Urinary bladder (tissue), 4 donors: ENCODE data around the gene PCED1A. TPM values are rescaled to one million over a fixed set of nuclear protein-coding genes. Genes with fewer than 3 reads are reported as not detected.
"Not testable (repeated sequence)": the region's sequence is repeated elsewhere in the genome, so short reads cannot be mapped to it uniquely, and the experiment has no call there.

Experiments
- DNase-seq: peaks from one replicate; pipeline ENCODE4 v3.0.0-alpha.2; 2015; ENCODE audit errors: extremely low spot score
- H3K27ac ChIP-seq: one replicate; pipeline ENCODE4 v1.5.1; 2013; ENCODE audit warnings: low read depth, mild to moderate bottlenecking, moderate library complexity
- H3K36me3 ChIP-seq: one replicate; pipeline ENCODE4 v1.6.1; 2013; ENCODE audit warnings: mild to moderate bottlenecking, moderate library complexity; ENCODE audit not compliant: insufficient read depth
- H3K4me1 ChIP-seq: one replicate; pipeline ENCODE4 v1.6.1; 2013; ENCODE audit warnings: mild to moderate bottlenecking, moderate library complexity; ENCODE audit not compliant: insufficient read depth
- H3K4me3 ChIP-seq: one replicate; pipeline ENCODE4 v1.5.1; 2013; ENCODE audit warnings: low read depth, low read length
- WGBS: extraction: QIAGEN DNeasy Blood & Tissue Kit; methylation state at CpG from one replicate; pipeline ENCODE4 v1.1.7; 2013; 5-methylcytosine and 5-hydroxymethylcytosine counted together
- polyA plus RNA-seq: library from polyadenylated mRNA; stranded (reverse); fragments of 200-250 nt; gene quantifications from one replicate; pipeline ENCODE4 v1.2.3, GENCODE V29; 2013
- total RNA-seq: library from RNA; depleted of rRNA; stranded (reverse); fragments of >200 nt; gene quantifications from one replicate; pipeline ENCODE4 v1.2.3, GENCODE V29; 2014
- donor health status: healthy with polysubstance abuse.
- donor health status: healthy.

The PCED1A gene
- total and polyA plus RNA-seq, 2 donors: 16.6 to 29.8 TPM

DNA sequence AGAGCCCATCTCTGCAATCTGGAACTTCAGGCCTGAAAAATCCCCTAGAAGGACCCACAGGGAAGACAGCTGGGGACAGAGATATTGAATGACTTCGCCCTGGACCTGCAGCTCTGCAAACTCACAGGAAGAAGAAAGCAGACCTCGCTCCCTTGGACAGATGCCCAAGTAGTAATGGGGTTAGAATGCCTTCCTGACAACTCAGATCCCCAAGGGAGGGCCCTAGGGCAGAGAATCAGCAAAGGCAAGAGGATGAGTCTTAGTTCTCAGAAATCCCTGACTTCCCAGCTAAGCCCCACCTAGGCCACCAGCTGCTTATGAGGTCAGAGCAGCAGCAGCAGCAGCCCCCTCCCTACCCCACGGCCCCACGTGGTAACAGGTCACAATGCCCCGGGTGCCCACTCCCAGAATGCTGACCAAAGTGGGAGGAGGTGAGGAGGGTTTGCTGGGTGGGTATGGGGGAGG is 25.8 kb downstream of the PCED1A start, which contains the start of gene C20orf141:
Gene C20orf141 (plus strand): TSS at position 401 of the 465 bp plus-strand sequence. CDS start 198 bp downstream, outside the sequence.
- no peak within 1 kb of the TSS for H3K27ac ChIP-seq
- H3K4me1 ChIP-seq: no peaks in the 10 kb centered on the region
- no peak within 1 kb of the TSS for H3K4me3 ChIP-seq
- DNase-seq: no peak
- WGBS: 27% methylated on average over 5 of the region's 5 CpGs
- H3K36me3 ChIP-seq: no peaks in the 10 kb centered on the region

DNA sequence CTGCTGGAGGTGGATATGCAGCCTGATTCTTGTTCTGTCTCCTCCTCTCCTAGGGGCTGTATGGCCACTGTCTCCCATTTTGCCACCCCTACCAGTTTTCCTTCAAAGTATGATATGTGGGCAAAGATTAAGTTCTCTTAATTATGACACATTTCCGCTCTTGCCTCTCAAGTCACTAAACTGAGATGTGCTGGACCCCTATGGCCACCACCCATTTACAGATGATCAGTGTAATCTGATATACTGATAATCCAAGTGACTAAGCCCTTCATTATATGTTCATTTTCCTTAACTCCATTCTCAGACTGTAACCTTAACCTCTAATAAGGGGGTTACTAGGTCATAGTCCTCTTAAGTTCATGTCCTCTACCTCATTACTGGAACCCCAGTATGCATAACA is 26.4 kb downstream of the PCED1A start:
- no peak for DNase-seq
- WGBS: 97% methylated on average over 1 of the region's 1 CpG
- Histone ChIP-seq H3K27ac (no peak overlapping the region), H3K36me3 (no peaks in the 10 kb centered on the region), H3K4me3 (no peak overlapping the region), H3K4me1 (no peaks in the 10 kb centered on the region)

DNA sequence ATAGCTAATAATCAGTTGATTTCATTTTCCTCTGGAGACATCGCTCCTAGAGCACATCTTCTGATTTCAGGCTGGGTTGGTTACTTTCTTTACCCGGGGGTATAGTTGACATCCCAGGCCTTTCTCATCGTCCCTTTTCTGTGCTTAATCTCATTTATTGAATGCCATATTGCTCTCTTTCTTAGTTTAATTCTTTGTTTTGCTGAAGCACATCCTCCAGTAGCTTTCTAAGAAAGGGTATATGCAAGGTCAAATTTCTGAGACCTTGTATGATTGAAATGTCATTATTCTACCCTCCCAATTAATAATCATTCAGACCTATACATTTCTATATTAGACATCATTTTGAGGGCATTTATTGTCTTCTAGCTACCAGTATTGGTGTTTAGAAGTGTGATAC is 28.3 kb downstream of the PCED1A start:
- H3K4me3 ChIP-seq: no peak overlapping the region
- 73% methylated on average over 3 of the region's 3 CpGs for WGBS
- H3K36me3 ChIP-seq: no peaks in the 10 kb centered on the region
- DNase-seq: no peak
- no peaks in the 10 kb centered on the region for H3K4me1 ChIP-seq
- H3K27ac ChIP-seq: no peak overlapping the region

DNA sequence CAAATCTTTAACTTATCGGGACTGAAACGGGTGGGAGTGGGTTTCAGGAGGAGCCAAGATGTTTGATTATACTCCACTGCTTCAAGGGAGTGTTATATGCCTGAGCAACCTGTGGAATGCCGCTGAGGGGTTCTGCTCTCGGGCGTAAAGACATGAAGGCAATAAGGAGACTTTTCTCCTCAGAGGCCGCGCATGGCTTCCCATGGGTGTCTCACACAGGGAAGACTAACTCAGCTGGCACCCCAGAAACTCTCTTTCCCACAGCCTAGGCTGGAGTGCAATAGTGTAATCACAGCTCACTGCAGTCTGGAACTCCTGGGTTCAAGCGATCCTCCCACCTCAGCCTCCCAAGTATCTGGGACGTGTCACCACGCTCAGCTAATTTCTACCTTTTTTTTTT is 30.8 kb downstream of the PCED1A start:
- no peak for DNase-seq
- no peaks in the 10 kb centered on the region for H3K36me3 ChIP-seq
- no peak overlapping the region for H3K4me3 ChIP-seq
- no peak overlapping the region for H3K27ac ChIP-seq
- no peaks in the 10 kb centered on the region for H3K4me1 ChIP-seq
- 92% methylated on average over 10 of the region's 10 CpGs for whole genome bisulfite sequencing

DNA sequence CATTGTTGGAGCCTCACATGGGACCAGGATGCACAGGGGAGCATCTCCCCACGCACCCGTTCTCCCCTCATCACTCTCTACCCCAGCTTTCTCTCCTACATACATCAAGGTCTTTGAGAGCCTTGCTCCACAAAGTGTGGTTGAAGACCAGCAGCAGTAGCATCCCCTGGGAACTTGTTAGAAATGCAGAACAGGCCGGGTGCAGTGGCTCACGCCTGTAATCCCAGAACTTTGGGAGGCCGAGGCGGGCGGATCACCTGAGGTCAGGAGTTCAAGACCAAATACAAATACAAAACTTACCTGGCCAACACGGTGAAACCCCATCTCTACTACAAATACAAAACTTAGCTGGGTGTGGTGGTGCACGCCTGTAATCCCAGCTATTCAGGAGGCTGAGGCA is 32.5 kb downstream of the PCED1A start:
- H3K27ac ChIP-seq, H3K4me1 ChIP-seq, DNase-seq, H3K36me3 ChIP-seq, H3K4me3 ChIP-seq: not testable (repeated sequence)
- 76% methylated on average over 9 of the region's 9 CpGs for WGBS

DNA sequence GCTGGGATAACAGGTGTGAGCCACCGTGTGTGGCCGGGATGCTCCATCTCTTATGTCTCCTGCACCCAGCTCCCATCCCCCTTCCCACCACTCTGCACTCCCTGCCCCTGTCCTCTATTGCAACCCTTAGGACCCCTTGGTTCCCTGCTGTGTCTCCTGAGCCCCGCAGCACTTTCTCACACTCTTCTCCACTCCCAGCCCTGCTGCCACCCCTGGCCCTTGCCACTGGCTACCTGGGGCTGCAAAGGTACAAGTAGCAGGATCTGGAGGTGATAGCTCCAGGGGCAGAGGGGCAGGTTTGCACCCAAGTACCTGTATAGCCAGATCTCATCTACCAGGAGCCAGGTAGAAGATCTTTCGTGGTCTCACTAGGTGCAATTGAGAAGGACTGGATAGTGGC is 33.4 kb downstream of the PCED1A start:
- DNase-seq: no peak
- 82% methylated on average over 4 of the region's 4 CpGs for WGBS
- Histone ChIP-seq H3K36me3 (no peaks in the 10 kb centered on the region), H3K4me3 (no peak overlapping the region), H3K4me1 (no peaks in the 10 kb centered on the region), H3K27ac (no peak overlapping the region)

DNA sequence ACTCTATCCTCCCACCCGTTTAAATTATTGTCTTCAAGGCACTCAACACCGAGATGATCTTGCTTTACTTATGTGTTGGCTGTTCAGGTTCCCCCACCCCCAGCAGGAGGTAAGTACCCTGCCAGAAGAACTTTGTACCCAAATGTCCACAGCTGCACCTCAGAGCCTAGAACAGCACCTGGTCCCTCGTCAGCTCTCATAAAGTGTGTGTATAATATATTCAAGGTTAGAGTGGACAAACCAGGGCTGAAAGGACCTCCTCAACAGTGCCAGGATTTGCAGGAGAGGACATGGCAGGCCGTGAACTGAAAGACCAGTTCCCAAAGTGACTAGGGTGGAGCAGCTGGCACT is 34.1 kb downstream of the PCED1A start:
- 60% methylated on average over 4 of the region's 4 CpGs for WGBS
- Histone ChIP-seq H3K4me1 (no peaks in the 10 kb centered on the region), H3K27ac (no peak overlapping the region), H3K4me3 (no peak overlapping the region), H3K36me3 (no peaks in the 10 kb centered on the region)
- DNase-seq: no peak

DNA sequence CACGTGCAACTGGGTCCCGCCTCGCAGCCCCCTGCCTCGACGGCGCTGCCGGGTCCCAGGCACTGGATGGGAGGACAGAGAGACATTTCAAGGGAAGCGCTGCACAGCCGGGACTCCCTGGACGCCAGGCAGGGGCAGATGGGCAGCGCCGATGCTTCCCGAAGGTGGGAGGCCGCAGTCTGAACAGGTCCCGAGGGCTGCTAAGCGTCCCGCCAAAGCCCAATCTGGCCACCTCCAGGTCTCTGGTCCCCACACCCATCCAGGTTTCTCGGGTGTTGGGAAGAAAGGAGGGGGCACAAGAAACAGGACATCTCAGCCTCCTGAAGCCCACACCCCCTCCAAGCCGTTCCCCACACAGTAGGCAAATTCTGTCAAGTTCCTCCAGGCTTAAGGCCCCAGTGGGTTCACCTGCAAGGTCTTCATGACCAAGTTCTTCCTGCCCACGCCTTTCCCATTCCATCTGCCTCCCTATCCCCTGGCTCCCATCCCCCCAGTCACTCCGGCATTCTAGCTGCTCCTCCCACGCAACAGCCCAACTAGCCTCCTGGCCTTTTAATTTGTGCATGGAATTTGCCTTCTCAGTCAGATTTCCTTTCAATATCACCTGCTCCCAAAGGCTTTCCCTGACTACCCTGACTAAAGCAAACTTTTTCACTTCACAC is 34.6 kb downstream of the PCED1A start:
- DNase-seq: no peak
- H3K36me3 ChIP-seq: no peaks in the 10 kb centered on the region
- H3K4me3 ChIP-seq: no peak overlapping the region
- no peak overlapping the region for H3K27ac ChIP-seq
- 49% methylated on average over 22 of the region's 22 CpGs for WGBS
- no peaks in the 10 kb centered on the region for H3K4me1 ChIP-seq

DNA sequence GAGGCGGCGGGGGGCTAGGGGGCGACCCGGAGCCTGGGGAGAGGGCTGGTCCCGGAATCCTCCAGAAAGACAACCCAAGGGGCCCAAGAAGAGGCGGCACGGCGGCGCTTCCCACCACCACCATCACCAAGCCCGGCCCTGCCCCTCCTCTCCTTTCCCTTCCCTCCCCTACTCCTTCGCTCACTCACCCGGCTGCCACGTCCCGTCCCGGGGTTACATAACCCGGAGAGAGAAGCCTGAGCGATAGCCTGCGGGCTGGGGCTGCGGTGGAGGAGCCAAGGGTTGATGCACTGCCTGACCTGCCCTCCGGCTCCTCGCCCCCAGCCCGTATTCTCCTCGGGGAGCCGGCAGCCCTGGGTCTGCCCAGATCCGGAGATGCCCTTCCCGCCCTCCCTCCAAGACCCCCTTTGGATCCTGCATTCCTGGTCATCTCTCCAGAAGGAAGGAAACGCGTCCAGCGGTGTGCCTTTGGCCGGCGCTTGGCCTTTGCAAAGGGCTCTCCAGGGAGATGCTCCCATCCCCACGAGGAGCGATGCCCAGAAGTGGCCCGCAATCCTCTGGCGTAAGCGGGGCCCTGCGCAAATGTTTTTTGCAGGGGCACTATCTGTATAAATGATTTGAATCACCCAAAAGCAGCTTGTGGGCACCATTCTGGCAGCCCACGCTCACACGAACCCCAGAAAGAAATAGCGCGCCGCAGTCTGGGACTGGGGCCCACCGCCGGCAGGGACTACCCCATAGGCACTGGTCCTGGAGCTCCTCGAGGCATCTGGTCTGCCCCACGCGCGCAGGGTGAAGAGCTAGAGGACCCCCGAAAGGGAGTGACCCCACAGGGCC is 35.4 kb downstream of the PCED1A start:
- Histone ChIP-seq H3K27ac (no peak overlapping the region), H3K4me3 (no peak overlapping the region)

DNA sequence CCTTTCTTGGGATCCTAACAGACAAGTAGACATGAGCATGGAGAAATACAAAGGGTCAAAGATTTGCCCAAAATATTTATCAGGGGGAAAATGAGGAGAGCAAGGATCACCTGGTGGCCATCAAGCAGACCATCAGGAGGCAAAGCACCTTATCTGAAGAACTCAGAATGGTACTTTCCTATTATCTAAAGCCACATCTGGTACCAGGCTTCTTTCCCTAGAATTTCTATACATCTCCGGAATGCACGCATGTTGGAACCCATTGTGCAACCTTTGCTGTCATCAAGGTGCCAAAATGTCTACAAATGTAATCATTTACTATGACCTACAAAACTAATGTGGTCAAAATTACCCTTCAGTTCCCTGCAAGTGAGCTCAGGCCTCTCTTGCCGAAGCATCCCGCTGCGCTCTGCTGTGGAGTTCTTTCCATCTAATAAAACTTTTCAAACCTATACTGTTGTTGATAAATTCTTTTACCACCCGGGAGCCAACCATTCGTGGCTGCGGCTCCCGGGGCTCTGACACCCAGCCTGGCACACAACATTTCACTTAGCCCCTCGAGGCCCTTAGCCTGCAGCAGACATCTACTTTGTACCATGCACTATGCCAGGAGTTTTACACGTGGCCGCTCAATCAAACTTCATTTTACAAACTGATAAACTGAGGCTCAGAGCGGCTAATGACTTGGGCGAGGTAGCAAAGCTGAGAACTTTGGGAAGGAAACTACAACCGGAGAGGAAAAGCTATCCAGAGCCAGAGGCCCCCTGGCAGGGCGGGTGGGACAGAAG is 36.2 kb downstream of the PCED1A start:
- Histone ChIP-seq H3K27ac (no peak overlapping the region), H3K4me3 (no peak overlapping the region)
- 52% methylated on average over 16 of the region's 16 CpGs for WGBS

More for the DNA sequence above, 35.4 kb downstream of the PCED1A start:
- Histone ChIP-seq H3K36me3 (no peaks in the 10 kb centered on the region), H3K4me1 (no peaks in the 10 kb centered on the region)
- DNase-seq: no peak
- WGBS: 20% methylated on average over 49 of the region's 49 CpGs

DNA sequence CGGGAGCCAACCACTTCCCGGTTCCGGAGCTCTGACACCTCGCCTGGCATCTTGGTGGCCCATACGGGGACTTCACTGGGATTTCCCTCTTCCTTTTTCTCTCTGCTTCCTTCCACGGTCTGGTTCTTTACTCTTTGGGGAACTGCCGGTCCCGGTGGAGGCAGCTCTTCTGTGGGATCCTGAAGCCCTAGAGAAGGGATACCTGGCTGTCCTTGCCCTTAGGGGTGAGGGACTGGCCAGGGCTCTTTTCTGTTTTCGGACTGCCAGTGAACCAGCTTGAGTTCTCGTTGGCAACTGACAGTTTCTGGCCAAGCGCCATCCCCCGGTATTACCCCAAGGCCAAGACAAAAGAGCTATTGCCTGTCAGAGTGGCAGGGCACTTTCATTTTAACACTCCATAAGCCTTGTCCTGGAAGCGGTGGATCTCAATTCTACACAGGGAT is 39.1 kb downstream of the PCED1A start:
- no peaks in the 10 kb centered on the region for H3K4me1 ChIP-seq
- no peaks in the 10 kb centered on the region for H3K36me3 ChIP-seq
- no peak overlapping the region for H3K4me3 ChIP-seq
- no peak for DNase-seq
- H3K27ac ChIP-seq: no peak overlapping the region
- WGBS: 20% methylated on average over 13 of the region's 13 CpGs

More for the DNA sequence above, 36.2 kb downstream of the PCED1A start:
- Histone ChIP-seq H3K4me1 (no peaks in the 10 kb centered on the region), H3K36me3 (no peaks in the 10 kb centered on the region)
- DNase-seq: no peak

DNA sequence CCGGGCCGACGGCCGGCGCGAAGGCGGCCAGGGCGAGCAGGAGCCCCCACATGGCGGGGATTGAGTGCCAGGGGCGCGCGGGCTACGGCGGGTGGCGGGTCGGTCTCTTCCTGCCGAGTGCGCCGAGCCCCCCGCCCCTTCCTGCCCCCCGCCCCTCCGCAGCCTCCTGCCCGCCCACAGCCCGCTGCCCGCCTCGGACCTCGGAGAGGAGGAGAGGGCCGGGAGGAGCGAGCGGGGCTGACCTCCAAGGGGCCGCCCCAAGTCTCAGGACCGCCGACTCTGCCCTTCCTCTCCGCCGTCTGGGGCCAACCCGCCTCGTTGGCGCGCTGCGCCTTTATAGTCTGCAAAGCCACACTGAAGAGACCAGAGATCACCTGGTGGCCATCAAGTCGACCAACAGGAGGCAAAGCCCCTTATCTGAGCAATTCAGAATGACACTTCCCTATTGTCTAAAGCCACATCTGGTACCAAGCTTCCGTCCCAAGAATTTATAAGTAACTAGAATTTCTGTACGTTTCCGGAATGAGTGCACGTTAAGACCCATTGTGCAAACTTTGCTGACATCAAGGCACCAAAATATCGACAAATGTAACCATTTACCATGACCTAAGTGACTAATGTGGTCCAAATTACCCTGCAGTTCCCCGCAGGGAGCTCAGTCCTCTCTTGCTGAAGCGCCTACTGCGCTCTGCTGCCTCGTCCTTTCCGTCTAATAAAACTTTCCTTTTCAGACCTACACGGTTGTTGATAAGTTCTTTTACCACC is 39.8 kb downstream of the PCED1A start, which contains the start of gene CPXM1:
Gene CPXM1 (minus strand): TSS at position 107 of the 765 bp plus-strand sequence. CDS start 55 bp downstream, at position 52.
- peak within 1 kb of the TSS; percentile 27 for H3K4me3 ChIP-seq
- H3K27ac ChIP-seq: no peak within 1 kb of the TSS
- DNase-seq: no peak
- 2% methylated on average over 52 of the region's 52 CpGs for WGBS
- no peaks in the 10 kb centered on the region for H3K36me3 ChIP-seq
- no peaks in the 10 kb centered on the region for H3K4me1 ChIP-seq
